GM18873 (cell line): ENCODE data around the gene JMJD1C.
A peak's percentile ranks its signal among the peaks of the same experiment; 100 is the strongest.
"Not testable (repeated sequence)": the region's sequence is repeated elsewhere in the genome, so short reads cannot be mapped to it uniquely, and the experiment has no call there.

Experiments
- ATAC-seq: cut with Tn5 transposase; IDR thresholded peaks from one replicate; pipeline ENCODE4 v1.9.1; 2021; ENCODE audit warnings: mild to moderate bottlenecking, moderate library complexity, moderate number of reproducible peaks; ENCODE audit not compliant: unreplicated experiment, low FRiP score

JMJD1C gene

DNA sequence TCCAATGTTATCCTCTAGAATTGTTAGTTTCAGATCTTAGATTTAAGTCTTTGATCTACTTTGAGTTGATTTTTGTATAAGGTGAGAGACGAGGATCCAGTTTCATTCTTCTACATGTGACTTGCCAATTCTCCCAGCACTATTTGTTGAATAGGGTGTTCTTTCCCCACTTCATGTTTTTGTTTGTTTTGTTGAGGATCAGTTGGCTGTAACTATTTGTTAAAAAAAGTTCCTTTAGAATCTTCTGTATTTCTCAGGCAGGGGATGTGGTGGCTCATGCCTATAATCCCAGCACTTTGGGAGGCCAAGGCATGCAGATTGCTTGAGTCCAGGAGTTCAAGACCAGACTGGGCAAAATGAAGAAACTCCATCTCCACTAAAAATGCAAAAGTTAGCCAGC, 151.8 kb downstream of the JMJD1C start:
- ATAC-seq = no peak

DNA sequence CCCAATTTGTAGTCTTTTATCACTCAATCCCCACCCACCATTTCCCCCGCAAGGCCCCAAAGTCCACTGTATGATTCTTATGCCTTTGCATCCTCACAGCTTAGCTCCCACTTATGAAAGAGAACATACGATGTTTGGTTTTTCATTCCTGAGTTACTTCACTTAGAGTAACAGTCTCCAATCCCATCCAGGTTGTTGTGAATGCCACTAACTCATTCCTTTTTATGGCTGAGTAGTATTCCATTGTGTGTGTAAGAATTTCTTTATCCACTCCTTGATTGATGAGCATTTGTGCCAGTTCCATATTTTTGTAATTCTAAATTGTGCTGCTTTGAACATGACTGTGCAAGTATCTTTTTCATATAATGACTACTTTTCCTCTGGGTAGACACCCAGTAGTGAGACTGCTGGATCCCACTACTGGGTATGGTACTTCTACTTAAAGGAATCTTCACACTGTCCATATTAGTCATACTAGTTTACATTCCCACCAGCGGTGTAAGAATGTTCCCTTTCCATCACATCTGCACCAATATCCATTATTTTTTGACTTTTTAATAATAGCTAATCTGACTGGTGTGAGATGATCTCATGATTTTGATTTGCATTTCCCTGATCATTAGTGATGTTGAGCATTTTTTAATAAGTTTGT, 152.6 kb downstream of the JMJD1C start:
- ATAC-seq = no peak

GRCh38 chr10:63308628-63309027, 157.1 kb downstream of the JMJD1C start:
- no peak for ATAC-seq

DNA sequence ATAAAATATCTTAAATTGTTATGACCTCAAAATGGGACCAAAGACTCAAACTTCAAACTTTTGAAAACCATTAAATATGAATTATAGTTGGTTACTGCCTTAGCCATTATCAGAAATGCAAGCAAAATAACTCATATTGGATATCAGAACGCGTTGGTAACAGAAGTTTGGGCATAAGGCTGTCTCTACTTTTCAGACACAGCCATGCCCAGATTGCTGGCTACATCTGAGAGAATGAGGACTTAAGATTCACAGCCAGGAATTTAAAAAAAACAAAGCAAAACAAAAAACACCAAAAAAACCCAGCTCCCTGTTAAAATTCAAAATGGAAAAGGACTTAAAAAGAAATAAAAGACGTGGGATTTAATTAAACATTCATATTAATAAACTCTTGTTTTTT, 161.6 kb downstream of the JMJD1C start:
- no peak for ATAC-seq

DNA sequence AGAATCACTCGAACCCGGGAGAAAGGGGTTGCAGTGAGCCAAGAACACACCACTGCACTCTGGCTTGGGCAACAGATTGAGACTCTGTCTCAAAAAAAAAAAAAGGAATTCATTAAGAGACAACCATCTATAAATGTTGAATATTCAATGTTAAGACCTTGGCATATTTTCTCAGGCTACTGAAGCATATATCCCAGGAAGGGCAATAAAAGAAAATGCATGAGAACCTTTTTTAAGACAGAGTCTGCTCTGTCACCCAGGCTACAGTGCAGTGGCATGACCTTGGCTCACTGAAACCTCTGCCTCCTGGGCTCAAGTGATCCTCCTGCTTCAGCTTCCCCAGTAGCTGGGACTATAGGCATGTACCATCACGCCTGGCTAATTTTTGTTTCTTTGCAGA, 165.0 kb downstream of the JMJD1C start:
- no peak for ATAC-seq

DNA sequence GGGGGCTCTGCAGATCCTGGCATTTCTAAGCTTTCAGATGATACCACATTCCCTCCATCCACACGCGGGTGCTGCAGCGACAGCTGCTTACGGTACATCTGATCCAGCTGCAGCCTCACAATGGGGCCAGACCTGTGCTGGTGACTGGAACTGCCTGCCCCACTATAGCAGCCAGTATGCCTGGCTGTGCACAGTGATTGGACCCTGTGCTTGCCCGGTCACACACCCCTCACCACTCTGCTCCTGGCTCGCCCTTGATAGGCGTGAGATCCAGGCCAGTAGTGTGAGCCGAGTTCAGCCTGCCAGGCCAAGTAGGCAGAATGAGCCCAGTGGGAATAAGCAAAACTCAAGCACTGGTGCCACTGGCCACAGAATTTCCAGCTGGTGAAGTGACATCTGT, 167.8 kb downstream of the JMJD1C start:
- no peak for ATAC-seq

DNA sequence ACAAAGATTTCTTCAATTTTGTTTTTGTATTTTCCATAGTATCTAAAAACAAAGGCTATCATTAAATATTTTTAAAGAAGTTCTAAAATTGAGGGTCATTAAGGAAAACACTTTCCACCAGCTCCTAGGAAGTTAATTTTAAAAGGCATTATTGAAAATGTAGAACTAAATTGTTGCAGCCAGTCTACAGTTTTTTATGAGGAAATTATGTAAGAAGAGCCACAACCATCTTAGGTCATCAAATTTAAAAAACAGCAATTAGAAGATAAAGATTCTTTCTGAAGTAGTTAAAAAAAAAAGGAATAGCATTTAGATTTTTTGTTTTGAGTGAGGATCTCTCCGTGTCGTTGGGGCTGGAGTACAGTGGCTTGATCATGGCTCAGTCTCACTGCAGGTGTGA, 171.0 kb downstream of the JMJD1C start:
- ATAC-seq = no peak

DNA sequence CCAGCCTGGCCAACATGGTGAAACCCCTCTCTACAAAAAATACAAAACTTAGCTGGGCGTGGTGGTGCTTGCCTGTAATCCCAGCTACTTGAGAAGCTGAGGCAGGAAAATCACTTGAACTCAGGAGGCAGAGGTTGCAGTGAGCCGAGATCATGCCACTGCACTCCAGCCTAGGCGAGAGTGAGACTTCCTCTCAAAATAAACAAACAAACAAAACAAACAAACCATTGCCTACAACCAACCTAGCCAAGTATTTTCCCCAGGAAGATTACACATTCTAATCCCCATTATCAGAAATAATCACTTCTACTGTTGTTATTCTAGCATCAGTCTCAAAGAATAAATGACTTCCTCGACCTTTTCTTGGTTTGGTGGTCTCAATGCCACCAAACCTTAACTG, 172.9 kb downstream of the JMJD1C start:
- not testable (repeated sequence) for ATAC-seq

GRCh38 chr10:63288170-63288569, 177.6 kb downstream of the JMJD1C start:
- ATAC-seq = no peak

GRCh38 chr10:63286754-63287264, 179.0 kb downstream of the JMJD1C start:
- peak; percentile 76 for ATAC-seq

DNA sequence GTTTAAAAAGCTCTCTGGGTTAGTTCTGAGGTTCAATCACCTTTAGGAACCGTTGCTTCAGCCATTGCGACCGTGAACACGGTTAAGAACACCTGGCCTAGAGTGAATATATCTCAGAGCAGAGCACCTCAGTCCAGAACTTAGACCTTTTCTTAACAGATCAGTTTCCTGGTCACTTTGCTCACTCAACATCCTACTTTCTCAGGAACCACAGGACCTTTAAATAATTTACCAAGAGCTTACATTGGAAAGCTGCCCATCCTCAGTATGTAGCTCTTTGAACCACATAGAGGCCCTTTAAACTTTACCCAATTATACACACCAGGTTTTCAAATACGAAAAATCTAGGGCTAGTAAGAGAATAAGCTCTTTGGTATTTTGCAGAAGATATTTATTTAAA, 179.4 kb downstream of the JMJD1C start:
- peak; percentile 49 for ATAC-seq

DNA sequence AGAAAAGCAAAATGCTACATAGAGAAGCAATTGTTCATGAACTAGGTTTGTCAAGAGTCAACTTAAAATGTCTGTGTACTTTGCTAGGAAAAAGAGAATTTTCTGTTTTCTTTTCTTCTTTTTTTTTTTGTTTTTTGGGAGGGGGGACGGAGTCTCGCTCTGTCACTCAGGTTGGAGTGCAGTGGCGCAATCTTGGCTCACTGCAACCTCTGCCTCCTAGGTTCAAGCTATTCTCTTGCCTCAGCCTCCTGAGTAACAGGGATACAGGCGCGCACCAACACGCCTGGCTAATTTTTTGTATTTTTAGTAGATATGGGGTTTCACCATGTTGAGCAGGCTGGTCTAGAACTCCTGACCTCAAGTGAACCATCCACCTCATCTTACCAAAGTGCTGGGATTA, 181.9 kb downstream of the JMJD1C start:
- not testable (repeated sequence) for ATAC-seq

- ATAC-seq = no peak
Observed at GRCh38 chr10:63283093-63283492, 182.7 kb downstream of the JMJD1C start.

DNA sequence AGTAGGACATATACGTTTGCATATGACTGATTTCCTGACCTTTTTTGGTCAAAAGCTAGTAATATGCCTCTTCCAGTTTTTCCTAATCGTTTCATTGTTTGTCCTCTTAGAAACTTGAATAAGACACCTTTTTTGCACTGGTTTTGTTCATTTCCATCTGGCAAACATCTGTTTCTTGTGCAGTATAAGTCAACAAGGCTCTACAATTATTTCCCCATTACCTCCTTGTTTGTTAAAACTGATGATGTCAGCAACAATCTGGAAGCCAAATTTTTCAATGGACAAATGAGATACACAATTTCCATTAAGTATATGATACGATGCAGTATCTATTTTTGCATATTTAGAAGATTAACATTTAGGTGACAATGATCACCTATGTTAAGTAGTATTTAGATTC, 183.8 kb downstream of the JMJD1C start:
- no peak for ATAC-seq

GRCh38 chr10:63280386-63280785, 185.4 kb downstream of the JMJD1C start:
- ATAC-seq = no peak

DNA sequence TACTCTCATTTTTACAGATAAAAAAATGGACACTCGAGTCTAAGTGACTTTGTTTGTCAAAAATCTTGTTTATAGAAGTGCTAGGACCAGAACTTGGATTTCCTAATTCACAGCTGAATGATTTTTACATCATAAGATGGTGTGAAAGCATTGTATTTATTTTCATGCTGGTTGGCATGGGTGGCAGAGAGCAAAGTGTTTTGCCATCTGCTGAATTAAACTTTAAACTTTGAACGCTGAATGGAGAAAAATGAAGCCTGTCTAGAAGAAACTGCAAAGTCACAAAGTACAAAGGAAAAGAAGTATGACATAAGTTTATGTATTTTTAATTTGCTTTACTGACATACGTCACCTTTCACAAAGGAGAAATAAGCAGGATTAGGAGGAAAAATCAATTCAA, 190.7 kb downstream of the JMJD1C start:
- ATAC-seq = no peak

DNA sequence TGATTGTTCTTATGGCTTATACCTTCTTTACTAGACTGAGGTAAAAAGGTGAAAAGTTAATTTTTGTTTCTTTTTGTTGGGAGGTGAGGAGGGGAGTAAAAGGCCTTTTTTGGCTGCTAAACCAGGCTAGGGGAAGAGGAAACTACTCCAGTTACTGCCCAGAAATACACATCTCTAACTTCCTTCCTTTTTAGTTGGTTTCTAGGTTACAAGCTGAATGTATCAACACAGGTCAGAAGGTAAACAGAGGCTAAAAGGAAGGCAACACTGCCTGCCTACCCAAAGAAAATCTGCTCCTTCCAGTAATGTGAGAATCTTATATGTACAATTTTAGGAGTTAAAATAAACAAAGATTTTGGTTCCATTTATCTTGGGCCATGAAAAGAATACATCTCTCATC, 192.2 kb downstream of the JMJD1C start:
- ATAC-seq = no peak

DNA sequence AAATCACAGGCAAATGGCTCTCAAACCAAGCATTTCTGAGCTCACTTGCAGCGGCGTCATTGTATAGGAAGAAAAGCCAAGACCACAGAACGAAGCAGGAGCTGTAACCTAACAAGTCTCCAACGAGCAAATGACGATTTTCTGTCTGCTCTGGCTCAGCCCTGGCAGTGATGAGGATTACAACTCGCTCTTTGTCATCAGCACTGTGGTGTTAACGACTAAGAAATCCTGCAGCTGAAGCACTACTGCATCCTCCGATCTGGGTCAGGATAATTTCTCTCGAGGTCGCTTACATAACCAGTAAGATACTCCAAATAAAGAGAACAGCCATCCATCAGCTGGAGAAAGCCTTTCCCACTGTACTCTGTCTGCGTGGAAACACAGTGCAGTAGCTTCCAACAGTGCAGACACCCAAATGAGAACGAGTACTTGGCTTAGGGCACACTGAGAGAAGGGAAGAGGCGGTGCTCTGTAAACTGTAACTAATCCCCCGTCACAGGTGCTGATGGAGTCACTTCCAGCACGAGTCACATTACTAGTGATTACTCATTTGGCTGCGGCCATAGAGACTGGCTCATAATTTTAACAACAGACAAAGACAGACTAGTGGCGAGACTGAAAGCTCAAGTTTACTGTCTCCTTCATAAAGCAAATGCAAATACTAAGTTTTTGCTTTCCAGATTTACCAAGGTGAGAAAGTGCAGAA, 196.8 kb downstream of the JMJD1C start:
- peak; percentile 96 for ATAC-seq

DNA sequence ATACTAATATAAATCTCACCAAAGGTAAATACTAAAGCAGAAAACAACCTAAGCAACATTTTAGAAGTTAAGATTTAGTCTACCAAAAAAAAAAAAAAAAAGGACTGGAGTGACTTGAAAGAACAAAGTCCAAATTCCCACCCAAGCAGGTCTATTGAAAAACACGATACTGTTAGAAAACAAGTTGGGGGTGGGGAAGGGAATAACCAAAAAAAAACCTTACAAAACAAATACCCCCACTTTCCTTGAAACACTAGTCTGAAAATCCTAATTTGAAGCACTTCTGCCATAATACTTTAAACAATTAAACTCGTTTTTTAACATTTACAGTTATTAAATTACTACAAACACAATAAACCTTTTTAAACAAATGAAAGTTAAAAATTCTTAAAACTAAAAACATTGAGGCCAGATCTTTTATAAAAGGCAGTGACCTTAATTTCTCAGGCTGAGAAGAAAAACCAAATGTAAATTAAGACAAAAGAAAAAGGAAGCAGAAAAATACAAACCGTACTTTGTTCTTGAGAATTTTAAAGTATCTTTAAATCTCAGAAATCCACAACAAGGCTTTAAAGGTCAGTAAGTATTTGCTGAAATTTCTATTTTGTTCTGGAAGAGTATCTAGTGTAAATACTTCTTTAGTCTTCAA, 197.5 kb downstream of the JMJD1C start:
- ATAC-seq = no peak

DNA sequence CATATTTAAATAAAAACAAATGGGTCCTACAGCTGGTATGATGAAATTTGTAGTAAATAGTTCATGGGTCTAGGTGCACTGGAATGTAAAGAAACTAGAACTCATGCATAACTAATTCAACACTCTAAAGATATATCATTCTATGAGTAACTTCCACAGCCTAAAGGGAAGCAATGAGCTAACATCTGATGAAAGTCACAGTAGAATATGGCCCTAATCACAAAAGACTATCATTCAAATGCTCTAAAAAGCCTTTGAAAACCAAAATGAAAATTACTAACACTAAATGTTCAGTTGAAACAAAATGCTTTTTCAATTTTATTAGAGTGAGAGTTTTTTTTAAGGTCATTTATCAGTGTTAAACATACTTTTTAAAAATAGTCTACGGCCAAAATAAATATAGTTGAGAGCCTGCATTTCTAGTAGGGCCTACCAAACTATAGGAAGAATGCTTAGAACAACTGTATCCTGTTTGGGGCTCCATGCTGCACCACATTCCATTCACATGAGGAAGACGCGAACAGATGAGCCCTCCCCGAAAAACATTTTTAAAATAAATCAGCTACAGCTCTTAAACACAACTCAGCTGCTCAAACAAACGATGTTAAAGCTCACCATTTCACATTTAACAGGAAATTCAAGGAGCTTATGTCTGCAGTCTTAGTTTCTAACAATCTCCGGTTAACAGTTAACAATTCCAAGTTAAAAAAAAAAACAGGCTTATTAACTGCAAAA, 198.2 kb downstream of the JMJD1C start:
- no peak for ATAC-seq
